Trophoblast cell (in vitro differentiated cells and primary cell): ENCODE results near the gene BMPR2.
"Not testable (repeated sequence)": the region's sequence is repeated elsewhere in the genome, so short reads cannot be mapped to it uniquely, and the experiment has no call there.

Experiments
- DNase-seq, 2 donors: peaks; one replicate each; pipeline ENCODE4 v3.0.0-alpha.2; 2016
- H2AFZ ChIP-seq: 2 replicates; pipeline ENCODE4 v1.6.1; 2013; ENCODE audit warnings: low read length, moderate library complexity, mild to moderate bottlenecking; ENCODE audit not compliant: insufficient read depth, poor library complexity
- H2AK5ac ChIP-seq: 2 replicates; pipeline ENCODE4 v1.6.1; 2013; ENCODE audit warnings: mild to moderate bottlenecking, low read length
- H2BK120ac ChIP-seq: 2 replicates; pipeline ENCODE4 v1.6.1; 2013; ENCODE audit warnings: low read length, mild to moderate bottlenecking, moderate library complexity; ENCODE audit not compliant: insufficient read depth, poor library complexity
- H2BK12ac ChIP-seq: 2 replicates; pipeline ENCODE4 v1.6.1; 2013; ENCODE audit warnings: mild to moderate bottlenecking, low read length, moderate library complexity
- H2BK5ac ChIP-seq: 2 replicates; pipeline ENCODE4 v1.6.1; 2013; ENCODE audit warnings: low read length, low read depth, moderate library complexity, mild to moderate bottlenecking; ENCODE audit not compliant: poor library complexity
- H3K14ac ChIP-seq: 2 replicates; pipeline ENCODE4 v1.6.1; 2013; ENCODE audit warnings: mild to moderate bottlenecking, low read length
- H3K18ac ChIP-seq: 2 replicates; pipeline ENCODE4 v1.6.1; 2013; ENCODE audit warnings: mild to moderate bottlenecking, low read length
- H3K23ac ChIP-seq: 2 replicates; pipeline ENCODE4 v1.6.1; 2013; ENCODE audit warnings: low read length
- H3K27ac ChIP-seq: 2 replicates; pipeline ENCODE4 v1.5.1; 2013; ENCODE audit warnings: low read depth, mild to moderate bottlenecking, inconsistent platforms, low read length, moderate library complexity
- H3K27me3 ChIP-seq: 2 replicates; pipeline ENCODE4 v1.6.1; 2013; ENCODE audit warnings: inconsistent platforms, mild to moderate bottlenecking, low read length, moderate library complexity; ENCODE audit not compliant: insufficient read depth
- H3K36me3 ChIP-seq, 2 experiments: 1 replicate in 1 of 2; 2 replicates in 1 of 2; pipeline ENCODE4 v1.6.1; 2013; ENCODE audit warnings: low read length in 2 of 2, mild to moderate bottlenecking in 2 of 2, moderate library complexity in 1 of 2; ENCODE audit not compliant: insufficient read depth in 2 of 2, control insufficient read depth in 1 of 2
- H3K4ac ChIP-seq: 2 replicates; pipeline ENCODE4 v1.6.1; 2013; ENCODE audit warnings: low read depth, mild to moderate bottlenecking, low read length, moderate library complexity
- H3K4me1 ChIP-seq, 2 experiments: 1 replicate in 1 of 2; 2 replicates in 1 of 2; pipeline ENCODE4 v1.6.1; 2013; ENCODE audit warnings: low read length in 2 of 2, mild to moderate bottlenecking in 2 of 2, moderate library complexity in 1 of 2; ENCODE audit not compliant: insufficient read depth in 2 of 2, control insufficient read depth in 1 of 2
- H3K4me2 ChIP-seq: 2 replicates; pipeline ENCODE4 v1.6.1; 2013; ENCODE audit warnings: inconsistent platforms, mild to moderate bottlenecking, low read length, moderate library complexity
- H3K4me3 ChIP-seq: 2 replicates; pipeline ENCODE4 v1.5.1; 2013; ENCODE audit warnings: mild to moderate bottlenecking, low read depth, low read length, inconsistent platforms
- H3K79me1 ChIP-seq: one replicate; pipeline ENCODE4 v1.6.1; 2013; ENCODE audit warnings: low read length
- H3K79me2 ChIP-seq: 2 replicates; pipeline ENCODE4 v1.6.1; 2013; ENCODE audit warnings: low read length, mild to moderate bottlenecking; ENCODE audit not compliant: control insufficient read depth, insufficient read depth, poor library complexity
- H3K9ac ChIP-seq: 2 replicates; pipeline ENCODE4 v1.6.1; 2013; ENCODE audit warnings: mild to moderate bottlenecking, low read length
- H3K9me3 ChIP-seq: 2 replicates; pipeline ENCODE4 v1.6.1; 2013; ENCODE audit warnings: low read depth, mild to moderate bottlenecking, control low read depth, inconsistent platforms, low read length; ENCODE audit not compliant: insufficient read depth
- H4K12ac ChIP-seq: 2 replicates; pipeline ENCODE4 v1.6.1; 2013; ENCODE audit warnings: low read depth, mild to moderate bottlenecking, low read length, moderate library complexity
- H4K8ac ChIP-seq: 2 replicates; pipeline ENCODE4 v1.6.1; 2013; ENCODE audit warnings: low read depth, mild to moderate bottlenecking, low read length, moderate library complexity
- H4K91ac ChIP-seq: one replicate; pipeline ENCODE4 v1.6.1; 2013; ENCODE audit warnings: low read depth, mild to moderate bottlenecking, low read length, moderate library complexity
- WGBS: extraction: QIAGEN DNeasy Blood & Tissue Kit; methylation state at CpG from one replicate; pipeline ENCODE4 v1.1.7; 2013; ENCODE audit warnings: missing lambda C conversion rate; ENCODE audit not compliant: insufficient read length, insufficient coverage; ENCODE audit errors: extremely low coverage; 5-methylcytosine and 5-hydroxymethylcytosine counted together

The BMPR2 gene

GRCh38 chr2:202546499-202547141, 170.5 kb downstream of the BMPR2 start:
- H3K79me1 ChIP-seq, H3K14ac ChIP-seq, H3K9ac ChIP-seq, H2AK5ac ChIP-seq, H2BK5ac ChIP-seq, H3K4me1 ChIP-seq, H3K27ac ChIP-seq, H4K8ac ChIP-seq, H3K79me2 ChIP-seq, H3K4me2 ChIP-seq, H3K9me3 ChIP-seq, H4K12ac ChIP-seq, H3K18ac ChIP-seq, H3K4ac ChIP-seq, H2AFZ ChIP-seq, H3K4me3 ChIP-seq, H3K27me3 ChIP-seq, H4K91ac ChIP-seq, H3K23ac ChIP-seq, H2BK120ac ChIP-seq, H2BK12ac ChIP-seq: not testable (repeated sequence)
- peaks cover 10 to 12% of the 10 kb centered on the region in 2 experiments for H3K36me3 ChIP-seq
- WGBS: no CpG with 5 or more reads among the region's 13 CpGs
- DNase-seq: peak; percentile 87 to 90

GRCh38 chr2:202548240-202548639, 172.1 kb downstream of the BMPR2 start:
- H3K4me3 ChIP-seq: no peak overlapping the region
- H2AK5ac ChIP-seq: no peak overlapping the region
- no peak overlapping the region for H3K4me2 ChIP-seq
- H2AFZ ChIP-seq: no peak overlapping the region
- no peak overlapping the region for H4K8ac ChIP-seq
- H3K4ac ChIP-seq: no peak overlapping the region
- H3K27ac ChIP-seq: no peak overlapping the region
- no peak overlapping the region for H3K9ac ChIP-seq
- H3K14ac ChIP-seq: no peak overlapping the region
- H3K9me3 ChIP-seq: no peaks in the 10 kb centered on the region
- no peaks in the 10 kb centered on the region for H3K79me1 ChIP-seq
- H3K79me2 ChIP-seq: no peaks in the 10 kb centered on the region
- DNase-seq: peak in 1 of 2 donors; percentile 4
- H3K36me3 ChIP-seq: peaks cover 12 to 14% of the 10 kb centered on the region in 2 experiments
- no peak overlapping the region for H4K91ac ChIP-seq
- peaks cover 0 to 4% of the 10 kb centered on the region in 2 experiments for H3K4me1 ChIP-seq
- no peak overlapping the region for H2BK12ac ChIP-seq
- no peaks in the 10 kb centered on the region for H3K27me3 ChIP-seq
- no peak overlapping the region for H3K23ac ChIP-seq
- no peak overlapping the region for H3K18ac ChIP-seq
- no peak overlapping the region for H4K12ac ChIP-seq
- WGBS: no CpG with 5 or more reads among the region's 2 CpGs
- no peak overlapping the region for H2BK120ac ChIP-seq
- no peak overlapping the region for H2BK5ac ChIP-seq

GRCh38 chr2:202551000-202551399, 174.9 kb downstream of the BMPR2 start:
- H3K4me2 ChIP-seq, H2AK5ac ChIP-seq, H3K4ac ChIP-seq, H3K79me1 ChIP-seq, H3K18ac ChIP-seq, H3K27ac ChIP-seq, H3K9ac ChIP-seq, H4K8ac ChIP-seq, H3K23ac ChIP-seq, H3K27me3 ChIP-seq, H3K4me3 ChIP-seq, H2BK5ac ChIP-seq, H4K12ac ChIP-seq, H2AFZ ChIP-seq, H3K9me3 ChIP-seq, DNase-seq, H2BK120ac ChIP-seq, H4K91ac ChIP-seq, H3K4me1 ChIP-seq, H3K79me2 ChIP-seq, H3K14ac ChIP-seq, H2BK12ac ChIP-seq: not testable (repeated sequence)
- peaks cover 19 to 23% of the 10 kb centered on the region in 2 experiments for H3K36me3 ChIP-seq
- WGBS: no CpG with 5 or more reads among the region's 10 CpGs

GRCh38 chr2:202555356-202555755, 179.2 kb downstream of the BMPR2 start:
- Histone ChIP-seq H3K4me2 (no peak overlapping the region), H3K9me3 (no peaks in the 10 kb centered on the region), H2AFZ (no peak overlapping the region), H3K9ac (no peak overlapping the region), H2BK5ac (no peak overlapping the region), H3K27me3 (no peaks in the 10 kb centered on the region), H4K91ac (no peak overlapping the region), H4K8ac (no peak overlapping the region), H3K36me3 (peaks cover 36 to 39% of the 10 kb centered on the region in 2 experiments), H3K18ac (no peak overlapping the region), H2BK120ac (no peak overlapping the region), H3K27ac (no peak overlapping the region), H4K12ac (no peak overlapping the region), H3K23ac (no peak overlapping the region), H3K14ac (no peak overlapping the region), H3K4me1 (no peaks in the 10 kb centered on the region), H3K4me3 (no peak overlapping the region), H2AK5ac (no peak overlapping the region), H3K4ac (no peak overlapping the region), H2BK12ac (no peak overlapping the region), H3K79me1 (no peaks in the 10 kb centered on the region), H3K79me2 (no peaks in the 10 kb centered on the region)
- no CpG with 5 or more reads among the region's 4 CpGs for WGBS
- no peak for DNase-seq
